ENCODE measurements around the gene ALOX12.

Gene ALOX12

GRCh38 chr17:7022781-7023571 lies 27.1 kb downstream of the ALOX12 start, which contains the start of gene BCL6B:
Gene BCL6B, plus strand, starts transcription at chr17:7023050. Its CDS starts 622 bp downstream, at chr17:7023672.
- no peak for DNase-seq (ENCODE audit: low spot score)

- no peak for DNase-seq (ENCODE audit: low spot score)
Observed at GRCh38 chr17:7023576-7024401, 27.9 kb downstream of the ALOX12 start.

GRCh38 chr17:7024402-7024785 lies 28.5 kb downstream of the ALOX12 start:
- no peak for DNase-seq (ENCODE audit: low spot score)

GRCh38 chr17:7025245-7025644 lies 29.4 kb downstream of the ALOX12 start:
- no peak for DNase-seq (ENCODE audit: low spot score)

- no peak for DNase-seq (ENCODE audit: low spot score)
Observed at GRCh38 chr17:7026471-7027115, 30.7 kb downstream of the ALOX12 start.

- no peak for DNase-seq (ENCODE audit: low spot score)
Observed at GRCh38 chr17:7027335-7027734, 31.5 kb downstream of the ALOX12 start.

GRCh38 chr17:7029096-7029495 lies 33.2 kb downstream of the ALOX12 start:
- no peak for DNase-seq (ENCODE audit: low spot score)

GRCh38 chr17:7029659-7030058 lies 33.8 kb downstream of the ALOX12 start:
- no peak for DNase-seq (ENCODE audit: low spot score)

GRCh38 chr17:7034955-7035590 lies 39.2 kb downstream of the ALOX12 start:
- no peak for DNase-seq (ENCODE audit: low spot score)

- DNase-seq (ENCODE audit: low spot score): peak; percentile 98
Observed at GRCh38 chr17:7035591-7036368, 39.9 kb downstream of the ALOX12 start, which contains the start of gene SLC16A13. Gene SLC16A13, plus strand, starts transcription at chr17:7036015. Its CDS starts 368 bp downstream, at chr17:7036383.

- DNase-seq (ENCODE audit: low spot score): no peak
Observed at GRCh38 chr17:7038025-7038862, 42.4 kb downstream of the ALOX12 start.

GRCh38 chr17:7039832-7040231 lies 44.0 kb downstream of the ALOX12 start:
- no peak for DNase-seq (ENCODE audit: low spot score)

- no peak for DNase-seq (ENCODE audit: low spot score)
Observed at GRCh38 chr17:7041607-7042500, 46.0 kb downstream of the ALOX12 start.

GRCh38 chr17:7042501-7043181 lies 46.8 kb downstream of the ALOX12 start:
- no peak for DNase-seq (ENCODE audit: low spot score)

- no peak for DNase-seq (ENCODE audit: low spot score)
Observed at GRCh38 chr17:7043182-7043496, 47.3 kb downstream of the ALOX12 start.

GRCh38 chr17:7043497-7044198 lies 47.8 kb downstream of the ALOX12 start, which contains the start of gene SLC16A11:
Gene SLC16A11, minus strand, starts transcription at chr17:7044092. Its CDS starts 579 bp downstream, at chr17:7043513.
- no peak for DNase-seq (ENCODE audit: low spot score)

GRCh38 chr17:7045492-7046126 lies 49.8 kb downstream of the ALOX12 start:
- peak; percentile 53 for DNase-seq (ENCODE audit: low spot score)

Measured in HuH-7 (cell line).